HG03469 (cell line): ENCODE measurements around the gene B3GALNT2.
"Not testable (repeated sequence)": the region's sequence is repeated elsewhere in the genome, so short reads cannot be mapped to it uniquely, and the experiment has no call there.

Experiments used
- ATAC-seq: cut with Tn5 transposase; IDR thresholded peaks from one replicate; pipeline ENCODE4 v1.9.1; 2021; ENCODE audit warnings: mild to moderate bottlenecking, moderate library complexity, moderate number of reproducible peaks; ENCODE audit not compliant: unreplicated experiment

Gene B3GALNT2

GRCh38 chr1:235504122-235504493 lies at the start of gene B3GALNT2:
TSS of gene B3GALNT2 (minus strand) at chr1:235504452. CDS start at chr1:235504252, 200 bp downstream.
- ATAC-seq = peak; percentile 23

DNA sequence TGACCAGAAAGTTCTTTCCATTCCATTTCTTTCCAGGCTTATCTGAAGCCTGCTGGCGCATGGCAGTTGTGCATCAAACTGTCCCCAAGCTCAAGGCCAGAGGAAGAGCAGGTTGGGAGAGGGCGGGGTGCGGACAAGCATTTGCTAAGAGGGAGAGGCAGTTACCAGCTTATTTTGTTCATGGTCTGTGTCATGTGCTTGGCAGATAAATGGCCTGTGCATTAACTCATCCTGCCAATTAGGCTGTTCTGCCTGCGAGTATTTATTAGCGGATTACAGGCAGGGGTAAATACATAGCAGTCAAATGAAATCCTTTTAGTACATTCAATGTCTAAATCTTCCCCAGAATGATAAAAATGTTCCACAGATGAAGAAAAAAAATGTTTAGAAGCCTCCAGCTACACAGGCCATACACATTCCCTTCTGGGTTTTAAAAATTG lies 48.9 kb upstream of the B3GALNT2 start:
- ATAC-seq = no peak

GRCh38 chr1:235552146-235552716 lies 48.0 kb upstream of the B3GALNT2 start:
- ATAC-seq = no peak

DNA sequence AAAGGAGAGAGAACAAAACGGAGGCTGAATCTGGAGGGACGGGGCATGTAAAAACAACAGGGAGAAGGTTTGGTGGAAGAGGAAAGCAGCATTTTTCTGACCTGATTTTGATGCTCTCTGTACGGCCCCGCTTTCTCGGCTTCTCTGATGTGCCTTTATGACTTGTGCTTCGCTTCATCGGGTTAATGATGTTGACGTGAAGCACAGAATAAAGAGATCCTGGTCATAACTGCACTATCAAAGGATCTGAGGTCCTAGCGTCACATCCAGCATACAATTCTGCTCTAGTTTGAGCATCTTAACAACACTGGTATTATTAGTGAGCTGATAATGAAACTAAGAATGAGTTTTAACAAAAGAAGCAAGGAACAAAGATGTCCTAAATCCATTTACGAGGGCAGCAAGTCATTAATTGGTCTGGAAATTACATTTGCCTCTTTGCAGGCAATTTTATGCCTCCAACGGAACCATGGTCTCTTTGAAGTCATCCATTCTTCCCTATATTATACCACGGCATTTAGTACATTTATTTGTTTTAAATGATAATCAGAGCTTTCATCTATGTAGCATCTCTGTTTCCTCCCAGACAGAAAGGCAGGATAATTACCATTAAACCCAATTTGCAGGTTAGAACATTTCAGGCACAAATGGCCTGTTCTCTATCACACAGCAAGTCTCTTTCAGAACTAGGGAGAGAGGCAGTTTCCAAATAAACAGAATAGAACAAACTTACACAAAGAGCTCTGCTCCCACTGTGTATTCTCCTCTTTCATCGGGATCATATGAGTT lies 45.3 kb upstream of the B3GALNT2 start:
- ATAC-seq = no peak

DNA sequence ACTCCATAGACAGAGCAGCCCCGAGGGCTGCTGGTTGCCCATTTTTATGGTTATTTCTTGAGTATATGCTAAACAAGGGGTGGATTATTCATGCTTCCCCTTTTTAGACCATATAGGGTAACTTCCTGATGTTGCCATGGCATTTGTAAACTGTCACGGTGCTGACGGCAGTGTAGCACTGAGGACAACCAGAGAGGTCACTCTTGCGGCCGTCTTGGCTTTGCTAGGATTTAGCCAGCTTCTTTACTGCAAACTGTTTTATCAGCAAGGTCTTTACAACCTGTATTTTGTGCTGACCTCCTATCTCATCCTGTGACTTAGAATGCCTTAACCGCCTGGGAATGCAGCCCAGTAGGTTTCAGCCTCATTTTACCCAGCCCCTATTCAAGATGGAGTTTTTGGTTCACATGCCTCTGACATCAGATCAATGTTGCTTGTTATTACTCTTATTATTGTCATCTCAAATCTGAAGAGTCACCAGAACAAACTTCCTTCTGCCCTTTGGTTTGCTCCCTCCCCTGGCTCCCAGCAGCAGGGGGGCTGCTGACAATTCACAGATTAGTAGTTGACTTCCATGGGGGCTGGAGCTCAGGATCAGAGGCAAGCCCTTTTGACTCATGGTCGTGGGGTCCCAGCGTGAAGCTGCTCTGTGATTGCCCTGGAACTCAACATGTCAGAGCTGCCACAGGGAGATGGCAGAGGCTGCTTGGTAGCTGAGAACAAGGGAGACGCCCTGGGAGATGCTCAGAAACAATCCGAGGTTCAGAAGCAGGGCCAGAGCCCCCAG lies 42.3 kb upstream of the B3GALNT2 start:
- ATAC-seq = not testable (repeated sequence)

DNA sequence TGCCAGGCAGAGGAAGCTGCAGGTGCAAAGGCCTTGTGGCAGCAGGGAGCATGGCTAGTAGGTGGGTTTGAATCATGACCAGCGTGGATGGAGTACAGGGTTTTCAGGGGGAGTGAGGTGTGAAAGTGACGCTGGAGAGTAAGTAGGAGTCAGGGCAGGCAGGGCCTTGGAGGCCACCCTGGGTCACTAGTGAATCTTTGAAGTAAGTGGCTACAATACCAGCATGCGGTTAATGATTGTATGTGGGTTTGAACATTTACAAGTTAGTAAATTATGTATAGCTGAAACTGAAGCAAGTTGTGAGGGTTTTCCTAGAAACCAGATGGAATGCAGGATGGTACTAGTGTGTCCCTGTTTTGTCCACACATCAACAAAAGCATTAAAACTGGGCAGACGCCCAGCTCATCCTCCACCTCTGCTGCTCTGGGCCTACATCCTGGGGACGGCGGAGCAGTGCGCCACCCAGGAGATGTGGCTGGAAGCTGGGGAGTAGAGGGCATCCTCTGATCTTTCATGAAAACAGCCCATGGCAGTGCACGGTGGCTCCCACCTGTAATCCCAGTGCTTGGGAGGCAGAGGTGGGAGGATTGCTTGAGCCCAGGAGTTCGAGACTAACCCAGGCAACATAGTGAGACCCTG lies 41.2 kb upstream of the B3GALNT2 start:
- ATAC-seq = no peak

DNA sequence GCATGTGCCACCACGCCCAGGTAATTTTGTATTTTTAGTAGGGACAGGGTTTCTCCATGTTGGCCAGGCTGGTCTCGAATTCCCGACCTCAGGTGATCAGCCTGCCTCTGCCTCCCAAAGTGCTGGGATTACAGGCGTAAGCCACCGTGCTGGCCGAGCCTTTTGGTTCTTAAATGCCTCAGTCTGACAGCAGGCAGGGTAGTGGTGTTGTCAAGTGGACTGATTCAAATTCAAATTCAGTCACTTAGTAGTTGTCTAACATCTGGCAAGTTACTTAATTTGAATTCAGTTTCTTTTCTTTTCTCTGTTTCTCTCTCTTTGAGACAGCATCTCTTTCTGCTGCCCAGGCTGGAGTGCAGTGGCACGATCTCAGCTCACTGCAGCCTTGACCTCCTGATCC lies 38.6 kb upstream of the B3GALNT2 start:
- not testable (repeated sequence) for ATAC-seq

DNA sequence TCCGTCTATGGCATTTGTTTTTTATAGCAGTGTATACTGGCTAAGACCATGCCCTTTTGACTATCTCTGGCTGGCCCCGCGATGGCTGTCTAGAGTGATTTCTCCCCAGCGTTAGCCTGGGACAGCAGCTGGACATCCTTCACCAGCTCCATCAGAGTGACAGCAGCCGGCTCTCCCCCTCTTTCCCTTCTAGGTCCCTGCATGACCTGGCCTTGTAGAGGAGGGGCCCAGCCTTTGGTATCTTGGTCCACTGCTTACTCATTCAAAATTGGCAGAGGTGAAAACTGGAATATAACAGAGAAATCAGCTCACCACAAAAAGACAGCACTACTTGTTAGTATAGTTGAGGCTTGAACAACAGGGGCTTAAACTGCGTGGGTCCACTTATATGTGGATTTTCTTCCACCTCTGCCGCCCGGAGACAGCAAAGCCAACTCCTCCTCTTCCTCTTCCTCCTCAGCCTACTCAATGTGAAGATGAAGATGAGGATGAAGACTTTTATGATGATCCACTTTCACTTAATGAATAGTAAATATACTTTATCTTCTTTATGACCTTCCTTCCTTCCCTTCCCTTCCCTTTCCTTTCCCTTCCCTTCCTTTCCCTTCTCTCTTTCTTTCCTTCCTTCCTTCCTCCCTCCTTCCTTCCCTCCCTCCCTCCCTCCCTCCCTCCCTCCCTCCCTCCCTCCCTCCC lies 29.4 kb upstream of the B3GALNT2 start:
- ATAC-seq = no peak

DNA sequence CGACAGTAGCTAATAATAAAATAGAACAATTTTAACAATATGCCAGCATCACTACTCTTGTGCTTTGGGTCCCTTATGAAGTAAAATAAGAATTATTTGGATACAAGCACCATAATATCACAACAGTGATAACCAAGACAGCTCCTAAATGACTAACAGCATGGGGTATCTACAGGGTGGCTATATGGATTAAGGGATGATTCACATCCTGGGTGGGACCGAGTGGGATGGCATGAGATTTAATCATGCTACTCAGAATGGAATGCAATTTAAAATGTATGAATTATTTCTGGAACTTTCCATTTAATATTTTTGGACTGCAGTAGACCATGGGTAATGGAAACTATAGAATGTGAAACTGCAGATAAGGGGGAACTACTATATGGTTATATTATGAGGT lies 28.1 kb upstream of the B3GALNT2 start:
- no peak for ATAC-seq

GRCh38 chr1:235527196-235527814 lies 23.1 kb upstream of the B3GALNT2 start:
- ATAC-seq = no peak

- ATAC-seq = no peak
Measured at GRCh38 chr1:235525314-235525713, 21.1 kb upstream of the B3GALNT2 start.

DNA sequence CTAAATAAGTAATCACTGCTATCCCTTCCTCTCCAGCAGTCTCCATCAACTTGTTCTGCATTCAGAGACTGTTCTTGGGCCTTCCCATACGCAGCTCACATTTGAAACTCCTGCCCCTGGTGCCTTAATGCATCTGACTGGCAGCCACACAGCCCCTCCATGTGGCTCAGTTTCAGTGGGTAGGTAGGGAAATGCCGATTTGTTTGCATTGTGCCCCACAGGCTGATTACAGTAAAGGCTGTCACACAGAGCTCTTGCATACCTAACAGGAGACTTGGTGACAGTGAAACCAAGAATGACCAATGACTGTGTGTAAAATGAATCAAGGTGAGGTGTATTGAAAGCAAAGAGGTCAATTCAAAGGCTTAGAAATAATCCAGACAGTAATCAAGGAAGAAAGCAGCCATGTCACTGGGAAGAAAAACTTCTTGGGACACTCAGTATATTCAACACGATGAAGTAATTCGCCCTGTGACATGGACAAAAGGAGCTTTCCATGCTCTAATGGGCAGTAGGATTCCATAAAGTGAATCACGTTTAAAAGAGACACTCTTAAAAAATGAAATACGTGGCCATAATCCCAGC lies 12.7 kb upstream of the B3GALNT2 start:
- no peak for ATAC-seq

DNA sequence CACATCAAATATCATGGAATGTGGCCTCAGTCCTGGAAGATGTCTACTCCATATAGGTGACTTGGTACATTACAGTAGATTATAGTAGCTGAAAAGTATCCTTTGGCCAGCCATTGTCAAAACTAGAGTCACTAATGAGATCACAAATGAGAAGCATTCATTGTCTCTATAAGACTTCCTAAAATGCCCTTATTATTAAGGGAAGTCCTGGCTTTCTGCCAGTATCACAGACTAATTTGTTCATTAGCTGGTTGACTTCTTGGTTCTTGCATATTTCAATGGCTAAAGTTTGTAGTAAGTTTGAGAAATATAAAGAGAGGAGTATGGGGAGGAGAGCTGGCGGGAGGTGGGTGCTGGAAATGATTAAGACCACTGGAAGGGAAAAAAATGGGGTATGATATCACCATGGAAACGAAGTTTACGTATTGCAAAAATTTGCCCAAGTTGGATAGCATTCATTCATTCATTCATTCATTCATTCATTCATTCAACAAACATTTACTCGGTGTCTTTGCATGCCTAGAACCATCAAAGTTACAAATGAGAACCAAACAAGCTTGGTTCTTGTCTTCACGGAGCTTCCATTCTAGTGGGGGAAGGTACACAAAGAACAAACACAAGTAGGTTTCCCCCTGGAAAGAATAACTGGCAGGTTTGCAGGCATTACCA lies 11.7 kb upstream of the B3GALNT2 start:
- ATAC-seq = no peak

DNA sequence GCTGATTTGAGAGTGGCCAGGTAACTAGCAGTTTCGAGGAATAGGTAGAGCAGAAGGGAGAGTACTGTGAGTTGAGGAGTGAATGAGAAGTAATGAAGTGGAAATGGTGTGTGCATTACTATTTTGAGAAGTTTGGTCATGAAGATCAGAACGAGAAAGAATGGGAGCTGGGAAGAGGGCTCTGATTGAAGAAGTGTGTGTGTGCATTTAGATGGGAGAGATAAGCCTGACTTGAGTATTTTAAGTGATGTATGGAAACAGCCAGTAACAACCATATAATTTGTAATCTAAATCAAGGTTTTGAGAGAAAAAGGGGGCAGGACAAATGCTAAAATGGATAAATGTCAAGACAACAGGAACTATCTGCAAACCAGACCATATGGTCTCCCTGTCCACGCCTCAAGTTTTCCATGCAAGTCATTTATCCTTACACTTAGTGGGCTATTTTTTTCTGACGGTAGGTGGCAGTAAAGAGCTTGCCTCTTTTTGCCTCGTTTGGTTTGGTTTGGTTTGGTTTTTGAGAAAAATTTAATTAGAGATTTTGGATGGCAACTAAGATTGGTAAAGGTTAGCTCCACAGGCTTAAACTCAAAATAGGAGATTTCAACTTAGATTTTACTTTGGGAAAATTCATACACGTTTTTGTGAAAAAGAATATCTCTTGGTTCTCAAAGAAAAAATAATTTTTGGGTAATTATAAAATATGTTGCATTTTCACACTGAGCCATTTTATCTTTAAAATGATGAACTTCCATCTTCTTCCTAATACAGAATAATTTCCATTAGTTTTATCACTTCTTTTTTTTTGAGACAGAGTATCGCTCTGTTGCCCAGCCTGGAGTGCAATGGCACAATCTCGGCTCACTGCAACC lies 9.5 kb upstream of the B3GALNT2 start:
- no peak for ATAC-seq

GRCh38 chr1:235511470-235512240 lies 7.4 kb upstream of the B3GALNT2 start:
- no peak for ATAC-seq

GRCh38 chr1:235510823-235511222 lies 6.6 kb upstream of the B3GALNT2 start:
- no peak for ATAC-seq

DNA sequence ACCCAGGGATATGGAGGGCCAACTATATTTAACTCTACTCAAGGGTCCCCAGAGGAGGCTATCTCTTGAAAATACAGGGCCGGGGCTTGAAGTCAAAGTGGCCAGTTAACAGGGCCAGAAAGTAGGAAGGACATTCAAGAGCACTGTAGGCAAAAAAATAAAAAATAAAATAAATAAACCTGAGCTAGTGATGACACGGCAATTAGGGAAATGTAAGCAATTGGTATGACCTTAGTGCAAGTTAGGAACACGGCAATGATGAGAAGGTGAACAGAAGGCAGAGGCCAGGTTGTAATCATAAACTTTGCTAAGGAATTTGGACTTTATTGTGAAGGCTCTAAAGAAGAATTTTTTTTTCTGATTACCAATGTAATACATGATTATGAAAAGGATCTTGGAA lies 3.4 kb upstream of the B3GALNT2 start:
- no peak for ATAC-seq
